Measurements from ENCODE around the gene LMF1. TPM values are rescaled to one million over a fixed set of nuclear protein-coding genes. Genes with fewer than 3 reads are reported as not detected.

LMF1 gene
- total and polyA plus RNA-seq, 2 of the 13 experiments (the other 11 are each of a cell fraction or from before 2014, with no cell fraction given) = 6.8 to 8.5 TPM

- peak; percentile 71 for TF ChIP-seq ZNF605 (CRISPR knock-in tag; IDR thresholded peaks at IDR 0.05)
- no peak for TF ChIP-seq NAIF1 (CRISPR knock-in tag; IDR thresholded peaks at IDR 0.05; ENCODE audit: borderline replicate concordance)
- peak; percentile 92 for TF ChIP-seq ARID5B (CRISPR knock-in tag; IDR thresholded peaks at IDR 0.05)
- TF ChIP-seq ZNF577 (CRISPR knock-in tag; IDR thresholded peaks at IDR 0.05; ENCODE audit: borderline replicate concordance, low read depth) = no peak
- TF ChIP-seq KDM5A (IDR thresholded peaks at IDR 0.05; ENCODE audit: borderline replicate concordance, low read length) = no peak
- TF ChIP-seq MYPOP (CRISPR knock-in tag; IDR thresholded peaks at IDR 0.05) = peak; percentile 70; the same call in 1 of the 2 replicates
- TF ChIP-seq ATF3 (CRISPR knock-in tag; IDR thresholded peaks at IDR 0.05) = no peak
- TF ChIP-seq DNMT3B (CRISPR knock-in tag; conservative IDR thresholded peaks at IDR 0.05) = 0 out of 2 replicates have a peak, but pooled peaks have one; percentile 40
- TF ChIP-seq POLR2AphosphoS2 (IDR thresholded peaks at IDR 0.05; ENCODE audit: low read depth, low read length) = no peak
- no peak for TF ChIP-seq ZNF333 (CRISPR knock-in tag; IDR thresholded peaks at IDR 0.05; ENCODE audit: borderline replicate concordance)
- peak; percentile 68 for TF ChIP-seq MNT (IDR thresholded peaks at IDR 0.05)
- peak; percentile 71; the same call in 1 of the 2 replicates for TF ChIP-seq ZMYM4 (CRISPR knock-in tag; IDR thresholded peaks at IDR 0.05)
- TF ChIP-seq NCOA2 (CRISPR knock-in tag; IDR thresholded peaks at IDR 0.05) = peak; percentile 86
- no peak; the same call in none of the 2 replicates for TF ChIP-seq ZNF205 (CRISPR knock-in tag; IDR thresholded peaks at IDR 0.05)
- TF ChIP-seq RFX1 (IDR thresholded peaks at IDR 0.05) = no peak
- TF ChIP-seq HCFC1 (IDR thresholded peaks at IDR 0.05; ENCODE audit: low read depth, low read length) = no peak
- TF ChIP-seq HDAC1 (CRISPR knock-in tag; IDR thresholded peaks at IDR 0.05) = peak; percentile 94
- TF ChIP-seq ZNF253 (CRISPR knock-in tag; IDR thresholded peaks at IDR 0.05; ENCODE audit: borderline replicate concordance) = no peak
- peak; percentile 51; the same call in 1 of the 2 replicates for TF ChIP-seq ZBTB20 (CRISPR knock-in tag; IDR thresholded peaks at IDR 0.05; ENCODE audit: borderline replicate concordance, low read depth)
- TF ChIP-seq XRCC5 (optimal IDR thresholded peaks at IDR 0.05; ENCODE audit: low read length) = peak; percentile 10
- TF ChIP-seq RFXAP (CRISPR knock-in tag; IDR thresholded peaks at IDR 0.05; ENCODE audit: borderline replicate concordance) = no peak
- TF ChIP-seq MTF2 (CRISPR knock-in tag; IDR thresholded peaks at IDR 0.05; ENCODE audit: borderline replicate concordance) = peak; percentile 50; the same call in 1 of the 2 replicates
- TF ChIP-seq MEIS2 (CRISPR knock-in tag; IDR thresholded peaks at IDR 0.05) = peak; percentile 76; the same call in 1 of the 2 replicates
- no peak for TF ChIP-seq JUNB (CRISPR knock-in tag; IDR thresholded peaks at IDR 0.05; ENCODE audit: borderline replicate concordance)
These were observed 57.8 kb downstream of the LMF1 start (continued) for GRCh38 chr16:912684-913613.

All from HepG2 (cell line).